Spleen (tissue), 7 donors: Measurements from ENCODE around the gene CXXC5.

Experiments used
- POLR2AphosphoS5 ChIP-seq, 3 donors: sonication (generic); formaldehyde crosslinking; IDR thresholded peaks; one replicate each; pipeline ENCODE4 v1.5.1; 2017; ENCODE audit warnings: antibody characterized with exemption in 3 of 3
- TF ChIP-seq, protein P1 (sequence below), 11 experiments: fragments of 200-600 bp in 7 of 11; fragments of 450-650 bp in 4 of 11; sonication (generic) in 4 of 11; IDR thresholded peaks in 8 of 11; conservative IDR thresholded peaks in 3 of 11; 1 replicate in 7 of 11; 2 replicates in 4 of 11; pipeline versions ENCODE4 v1.4.0 to v1.8.0; 2016 to 2021; ENCODE audit warnings: antibody characterized with exemption in 11 of 11, inconsistent platforms in 4 of 11, mild to moderate bottlenecking in 1 of 11
- donor health status: DM: no; HTN: no; CAD: no; lungs with moderate emphysema.
- donor health status: DM: no; HTN: no; CAD: no.
- donor health status: DM: no; HTN: no; CAD: no.

GRCh38 chr5:139640421-139641115 lies 7.6 kb upstream of the CXXC5 start:
- TF ChIP-seq, protein P1, sequence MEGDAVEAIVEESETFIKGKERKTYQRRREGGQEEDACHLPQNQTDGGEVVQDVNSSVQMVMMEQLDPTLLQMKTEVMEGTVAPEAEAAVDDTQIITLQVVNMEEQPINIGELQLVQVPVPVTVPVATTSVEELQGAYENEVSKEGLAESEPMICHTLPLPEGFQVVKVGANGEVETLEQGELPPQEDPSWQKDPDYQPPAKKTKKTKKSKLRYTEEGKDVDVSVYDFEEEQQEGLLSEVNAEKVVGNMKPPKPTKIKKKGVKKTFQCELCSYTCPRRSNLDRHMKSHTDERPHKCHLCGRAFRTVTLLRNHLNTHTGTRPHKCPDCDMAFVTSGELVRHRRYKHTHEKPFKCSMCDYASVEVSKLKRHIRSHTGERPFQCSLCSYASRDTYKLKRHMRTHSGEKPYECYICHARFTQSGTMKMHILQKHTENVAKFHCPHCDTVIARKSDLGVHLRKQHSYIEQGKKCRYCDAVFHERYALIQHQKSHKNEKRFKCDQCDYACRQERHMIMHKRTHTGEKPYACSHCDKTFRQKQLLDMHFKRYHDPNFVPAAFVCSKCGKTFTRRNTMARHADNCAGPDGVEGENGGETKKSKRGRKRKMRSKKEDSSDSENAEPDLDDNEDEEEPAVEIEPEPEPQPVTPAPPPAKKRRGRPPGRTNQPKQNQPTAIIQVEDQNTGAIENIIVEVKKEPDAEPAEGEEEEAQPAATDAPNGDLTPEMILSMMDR (IDR thresholded peaks at IDR 0.05 in 8 of 11, conservative IDR thresholded peaks at IDR 0.05 in 3 of 11): no peak
- TF ChIP-seq POLR2AphosphoS5 (IDR thresholded peaks at IDR 0.05): peak in 2 of 3 donors; percentile 14 to 45
